NCI-H345 treated with DMSO at 0.1 percent for 48 hours (cell line): Measurements from ENCODE around the gene METTL25B.

Experiments
- DNase-seq: peaks from one replicate; lab custom pipeline; 2025; ENCODE audit not compliant: unreplicated experiment; lab: John Stamatoyannopoulos, UW

Gene METTL25B

DNA sequence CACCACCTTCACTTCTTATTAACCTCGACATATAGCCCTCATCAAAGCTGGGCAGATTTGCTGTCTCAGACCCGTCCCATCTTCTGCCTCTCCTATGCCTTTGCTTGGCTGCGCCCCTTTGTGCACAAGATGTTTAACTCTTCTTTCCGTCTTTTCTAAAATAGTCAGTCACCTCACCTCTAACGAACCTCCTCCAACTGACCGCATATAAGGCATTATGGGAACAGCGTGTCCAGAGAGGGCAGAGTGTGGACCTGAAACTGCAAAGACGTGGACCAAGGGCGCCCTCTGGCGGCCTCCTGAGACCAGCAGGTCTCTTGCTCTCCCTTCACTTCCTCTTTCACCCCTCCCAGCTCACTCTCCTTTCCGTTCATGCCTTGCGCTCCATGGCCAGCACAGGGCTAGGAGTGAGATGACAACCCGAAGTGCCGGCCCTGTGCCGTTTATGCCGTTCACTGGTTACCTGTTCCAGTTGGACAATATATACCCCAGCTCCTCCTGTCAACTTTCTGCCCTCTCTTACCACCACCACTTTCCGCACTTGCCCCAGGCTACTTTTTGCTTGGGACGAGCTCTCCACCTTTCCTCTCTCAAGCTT is 2.5 kb upstream of the METTL25B start:
- DNase-seq, result peak; percentile 77

DNA sequence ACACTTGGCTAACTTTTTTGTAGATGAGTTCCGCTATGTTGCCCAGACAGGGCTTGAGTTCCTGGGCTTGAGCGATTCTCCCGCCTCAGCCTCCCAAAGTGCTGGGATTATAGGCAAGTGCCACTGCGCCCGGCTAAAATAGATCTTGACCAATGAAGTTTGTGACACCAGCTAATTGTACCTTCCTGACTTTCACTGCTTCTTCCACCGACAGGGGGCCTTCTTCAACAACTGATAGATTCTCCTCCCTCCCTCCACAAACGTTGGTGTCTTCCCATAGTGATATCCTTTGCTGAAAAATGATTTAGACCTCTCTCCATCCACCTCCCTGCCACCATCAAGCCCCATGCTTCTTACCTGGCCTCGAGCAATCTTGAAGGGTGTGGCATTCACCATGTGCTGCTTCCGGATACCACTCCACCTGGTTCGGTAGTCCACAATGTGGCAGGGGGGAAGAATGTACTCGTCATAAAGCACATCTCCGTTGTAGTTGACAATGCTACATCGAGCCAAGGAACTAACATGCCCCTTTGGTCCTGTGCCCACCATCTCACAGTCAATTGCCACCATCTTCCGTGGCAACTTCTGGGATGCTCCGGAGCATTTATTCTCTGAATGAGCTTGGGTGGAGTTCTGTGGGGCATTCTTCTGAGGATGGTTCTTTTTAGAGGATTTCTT is 1.6 kb upstream of the METTL25B start:
- DNase-seq, result no peak

DNA sequence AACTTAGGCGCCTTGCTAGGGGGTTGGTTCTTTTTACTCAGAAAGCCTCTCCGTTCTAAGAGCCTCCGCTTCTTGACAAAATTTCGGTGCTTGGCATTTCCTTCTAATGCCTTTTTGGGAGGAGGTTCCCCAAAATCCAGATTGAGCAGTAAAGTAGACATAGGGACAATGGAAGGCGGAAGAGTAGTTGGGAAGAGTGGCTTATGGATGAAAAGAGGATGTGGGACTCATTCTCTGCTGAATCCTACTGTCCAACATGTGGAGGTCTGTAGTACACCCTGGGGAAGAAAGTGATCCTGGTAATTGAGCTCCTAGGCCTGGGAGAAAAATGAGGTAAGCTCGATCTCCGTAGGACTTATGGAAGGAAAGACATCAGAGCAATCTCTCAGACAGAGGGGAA is 777 bp upstream of the METTL25B start:
- DNase-seq, result no peak

DNA sequence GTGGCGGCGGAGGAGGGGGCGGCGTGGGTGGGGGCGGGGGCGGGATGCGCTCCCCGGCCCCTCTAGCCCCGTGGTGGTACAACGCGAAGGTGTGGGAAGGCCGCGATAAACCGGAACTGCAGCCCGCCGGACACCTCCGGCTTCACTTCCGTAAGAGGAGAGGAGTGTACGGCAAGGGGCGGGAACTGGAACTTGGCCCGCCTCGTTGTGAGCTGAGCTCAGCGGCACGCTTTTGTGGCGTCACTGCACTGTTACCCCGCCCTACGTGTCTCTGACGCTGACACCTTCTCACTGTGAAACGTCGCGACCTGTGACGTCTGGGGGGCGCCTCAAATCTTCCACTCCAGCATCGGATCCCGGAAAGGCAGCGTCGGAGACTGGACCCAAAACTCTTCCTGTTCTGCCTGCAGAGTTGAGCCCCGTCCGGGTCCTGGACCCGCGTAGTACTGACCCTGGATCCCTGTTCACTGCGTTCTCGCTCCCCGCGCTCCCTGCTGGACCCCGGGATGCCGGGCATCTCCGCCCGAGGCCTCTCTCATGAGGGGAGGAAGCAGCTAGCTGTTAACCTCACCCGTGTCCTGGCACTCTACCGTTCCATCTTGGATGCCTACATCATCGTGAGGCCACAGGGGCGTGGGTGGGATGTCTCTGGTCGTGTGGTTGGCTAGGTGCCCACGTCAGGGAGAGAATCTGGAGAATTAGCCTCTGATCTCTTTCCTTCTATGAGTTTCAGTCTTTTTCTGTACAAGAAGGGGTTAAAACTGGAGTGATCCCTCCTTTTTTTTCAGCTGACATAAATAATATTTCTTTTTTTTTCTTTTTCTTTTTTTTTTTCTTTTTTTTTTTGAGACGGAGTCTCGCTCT is 562 bp downstream of the METTL25B start, which contains the start of gene ISG20L2:
TSS of gene ISG20L2 (minus strand) at position 168 of the 864 bp plus-strand sequence. CDS start 1,114 bp downstream, outside the sequence.
- peak; percentile 80 for DNase-seq

DNA sequence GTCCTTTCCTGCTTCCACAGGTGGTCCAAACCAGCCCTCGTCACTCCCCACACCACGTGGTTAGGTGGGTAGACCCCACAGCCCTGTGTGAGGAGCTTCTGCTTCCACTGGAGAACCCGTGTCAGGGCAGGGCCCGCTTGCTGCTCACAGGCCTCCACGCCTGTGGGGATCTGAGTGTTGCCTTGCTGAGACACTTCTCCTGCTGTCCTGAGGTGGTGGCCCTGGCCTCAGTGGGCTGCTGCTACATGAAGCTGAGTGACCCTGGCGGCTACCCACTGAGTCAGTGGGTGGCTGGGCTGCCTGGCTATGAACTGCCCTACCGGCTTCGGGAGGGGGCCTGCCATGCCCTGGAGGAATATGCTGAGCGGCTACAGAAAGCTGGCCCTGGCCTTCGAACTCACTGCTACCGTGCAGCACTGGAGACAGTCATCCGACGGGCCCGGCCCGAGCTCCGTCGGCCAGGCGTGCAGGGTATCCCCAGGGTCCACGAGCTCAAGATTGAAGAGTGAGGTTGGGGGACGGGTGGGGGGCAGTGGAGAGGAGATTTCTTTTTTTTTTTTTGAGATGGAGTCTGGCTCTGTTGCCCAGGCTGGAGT is 5.8 kb downstream of the METTL25B start:
- no peak for DNase-seq

DNA sequence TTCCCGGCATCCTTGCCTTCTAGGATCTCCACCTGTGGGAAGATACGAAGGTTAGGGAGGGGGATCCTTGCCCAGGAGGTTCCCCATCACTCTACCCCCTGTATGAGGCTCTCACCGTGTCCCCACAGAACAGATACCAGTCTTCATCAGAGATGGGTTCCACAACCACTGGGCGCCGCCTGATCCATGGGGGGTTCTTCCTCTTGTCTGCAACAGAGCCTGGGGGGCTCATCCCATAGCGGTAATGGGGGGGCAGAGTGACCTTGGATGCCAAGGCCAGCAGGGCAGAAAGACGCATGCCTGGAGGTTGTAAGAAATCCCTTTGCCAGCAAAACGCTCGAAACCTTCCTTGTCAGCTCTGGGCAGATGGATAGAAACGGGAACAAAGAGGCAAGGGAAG is 10.1 kb downstream of the METTL25B start:
- no peak for DNase-seq

DNA sequence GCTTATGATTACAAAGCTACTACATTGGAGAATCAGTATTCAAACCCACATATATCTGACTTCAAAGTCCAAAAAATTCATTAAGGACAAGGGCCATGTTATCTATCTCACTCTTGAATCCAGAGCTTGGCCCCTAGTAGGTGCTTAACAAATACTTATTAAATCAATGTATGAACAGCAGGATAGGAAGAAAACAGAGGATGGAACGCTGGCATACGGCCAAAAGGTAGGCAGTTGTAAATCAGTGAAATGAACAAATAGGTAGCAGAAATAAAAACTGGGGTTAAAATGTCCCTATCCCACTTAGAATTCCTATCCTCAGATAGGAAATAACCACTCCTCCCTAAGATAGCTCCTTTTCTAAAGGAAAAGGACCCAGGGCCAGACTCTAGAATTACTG is 10.6 kb downstream of the METTL25B start:
- DNase-seq, result no peak

DNA sequence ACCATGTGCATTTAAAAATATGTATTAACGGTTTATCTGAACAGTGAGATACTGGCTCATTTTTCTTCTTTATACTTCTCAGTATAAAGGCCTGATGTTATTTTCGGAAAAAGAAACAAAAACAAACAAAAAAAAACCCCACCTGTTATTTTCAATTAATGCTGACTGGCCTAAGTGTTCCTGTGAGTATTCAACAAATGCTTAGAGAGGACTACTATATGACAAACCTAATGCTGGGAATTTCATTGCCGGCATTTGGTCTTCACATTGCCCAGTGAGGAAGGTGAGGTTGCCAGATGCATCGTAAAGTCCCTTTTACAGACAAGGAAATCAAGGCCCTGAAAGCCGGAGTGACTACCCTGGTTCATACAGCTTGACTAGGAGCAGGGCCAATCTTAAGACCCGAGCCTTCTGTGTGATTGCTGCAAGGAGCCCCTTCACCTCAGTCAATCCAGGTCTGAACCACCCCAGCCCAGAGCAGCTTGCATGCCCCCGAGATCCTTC is 12.0 kb downstream of the METTL25B start:
- no peak for DNase-seq

DNA sequence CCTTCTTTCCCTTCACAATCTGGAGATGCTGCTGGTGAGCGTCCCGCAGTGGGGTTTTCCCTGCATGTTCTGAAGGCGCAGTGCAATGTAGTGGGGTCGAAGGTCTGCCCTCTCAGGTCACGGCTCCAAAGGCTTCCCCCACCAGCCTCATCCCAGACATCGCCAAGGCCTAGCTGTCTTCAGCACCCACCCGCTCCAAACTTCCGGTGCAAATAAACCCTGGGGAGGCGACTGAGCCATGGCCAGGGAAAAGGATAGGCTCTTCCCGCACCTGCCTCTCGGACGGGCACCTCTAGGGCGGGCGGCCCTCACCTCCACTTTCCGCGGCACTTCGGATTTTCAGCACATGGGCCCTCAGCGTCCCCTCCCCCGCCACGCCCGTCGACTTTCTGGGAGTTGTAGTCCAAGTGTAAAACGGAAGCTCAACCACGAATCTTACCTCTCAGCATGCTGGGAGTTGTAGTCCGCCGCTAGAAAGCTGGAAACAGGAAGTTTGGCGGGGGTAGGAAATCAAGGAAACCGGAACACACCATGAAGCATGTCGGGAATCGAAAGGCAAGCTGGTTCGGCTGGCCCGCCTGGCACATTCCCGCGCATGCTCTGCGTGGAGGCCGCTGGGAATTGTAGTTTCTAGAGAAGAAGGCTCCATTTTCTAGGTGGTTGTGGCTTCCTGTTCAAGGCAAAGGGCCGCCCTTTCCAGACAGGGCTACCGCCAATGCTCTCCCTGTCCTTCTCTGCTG is 12.6 kb downstream of the METTL25B start, which contains the start of gene MRPL24:
TSS of gene MRPL24 (minus strand) at position 348 of the 740 bp plus-strand sequence. CDS start 2,384 bp downstream, outside the sequence.
- DNase-seq, result peak; percentile 99

DNA sequence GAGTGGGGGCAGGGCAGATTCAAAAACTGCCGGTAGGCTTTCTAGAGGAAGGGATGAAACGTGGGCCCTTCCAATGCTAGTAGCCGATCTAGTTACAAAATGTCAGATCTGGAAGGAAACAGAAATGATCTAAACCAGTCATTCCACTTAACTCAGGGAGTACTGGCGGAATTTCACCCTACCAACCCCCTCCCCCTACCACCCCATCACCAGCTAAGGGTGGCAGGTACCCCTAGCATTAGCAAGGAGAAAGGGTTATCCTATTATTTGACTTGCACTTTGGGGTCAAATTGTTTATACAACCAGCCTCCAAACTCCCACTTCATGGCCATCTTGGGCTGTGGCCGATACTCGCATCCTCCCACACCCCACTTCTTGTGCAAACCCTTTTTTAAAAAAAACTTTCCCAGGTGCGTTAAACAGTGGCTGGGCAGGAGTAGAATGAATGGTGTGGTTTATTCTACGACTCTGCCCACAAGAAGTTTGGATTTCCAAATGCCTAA is 13.3 kb downstream of the METTL25B start:
- no peak for DNase-seq

DNA sequence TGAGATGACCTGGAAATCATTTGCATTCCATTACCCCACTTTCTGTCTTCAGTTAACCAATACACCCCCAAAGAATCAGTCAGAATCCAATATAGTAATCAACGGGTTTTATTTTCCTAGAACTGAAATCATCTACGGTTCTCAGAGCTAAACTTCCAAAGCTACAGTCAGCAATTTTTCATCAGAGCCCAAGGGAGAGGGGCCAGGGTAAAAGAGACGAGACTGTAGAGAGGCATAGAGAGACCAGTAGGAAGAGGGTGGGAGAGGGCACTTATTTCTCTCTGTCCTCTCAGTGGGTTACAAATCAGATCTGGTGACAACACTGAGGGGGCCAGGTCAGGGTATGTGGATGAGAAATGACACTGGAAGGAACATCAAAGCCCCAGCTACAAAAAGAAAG is 13.7 kb downstream of the METTL25B start:
- no peak for DNase-seq

DNA sequence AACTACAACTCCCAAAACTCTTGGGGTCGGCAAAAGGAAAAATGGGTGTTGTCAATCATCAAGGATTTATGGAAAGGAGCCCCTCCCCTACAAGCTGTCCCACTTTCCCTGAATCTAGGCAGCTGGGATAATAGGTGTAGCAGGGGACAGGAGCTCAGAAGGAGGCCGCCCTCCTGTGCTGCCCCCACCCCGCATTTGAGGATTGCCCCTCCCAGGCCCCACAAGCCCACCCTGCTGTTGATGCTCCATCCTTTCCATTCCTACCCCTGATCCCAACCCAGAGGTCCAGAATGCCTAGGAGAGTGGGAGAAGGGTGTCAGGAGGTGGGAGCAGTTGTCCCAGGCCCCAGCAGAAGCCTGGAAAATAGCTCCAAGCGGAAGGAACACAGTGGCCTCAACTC is 14.5 kb downstream of the METTL25B start:
- no peak for DNase-seq

DNA sequence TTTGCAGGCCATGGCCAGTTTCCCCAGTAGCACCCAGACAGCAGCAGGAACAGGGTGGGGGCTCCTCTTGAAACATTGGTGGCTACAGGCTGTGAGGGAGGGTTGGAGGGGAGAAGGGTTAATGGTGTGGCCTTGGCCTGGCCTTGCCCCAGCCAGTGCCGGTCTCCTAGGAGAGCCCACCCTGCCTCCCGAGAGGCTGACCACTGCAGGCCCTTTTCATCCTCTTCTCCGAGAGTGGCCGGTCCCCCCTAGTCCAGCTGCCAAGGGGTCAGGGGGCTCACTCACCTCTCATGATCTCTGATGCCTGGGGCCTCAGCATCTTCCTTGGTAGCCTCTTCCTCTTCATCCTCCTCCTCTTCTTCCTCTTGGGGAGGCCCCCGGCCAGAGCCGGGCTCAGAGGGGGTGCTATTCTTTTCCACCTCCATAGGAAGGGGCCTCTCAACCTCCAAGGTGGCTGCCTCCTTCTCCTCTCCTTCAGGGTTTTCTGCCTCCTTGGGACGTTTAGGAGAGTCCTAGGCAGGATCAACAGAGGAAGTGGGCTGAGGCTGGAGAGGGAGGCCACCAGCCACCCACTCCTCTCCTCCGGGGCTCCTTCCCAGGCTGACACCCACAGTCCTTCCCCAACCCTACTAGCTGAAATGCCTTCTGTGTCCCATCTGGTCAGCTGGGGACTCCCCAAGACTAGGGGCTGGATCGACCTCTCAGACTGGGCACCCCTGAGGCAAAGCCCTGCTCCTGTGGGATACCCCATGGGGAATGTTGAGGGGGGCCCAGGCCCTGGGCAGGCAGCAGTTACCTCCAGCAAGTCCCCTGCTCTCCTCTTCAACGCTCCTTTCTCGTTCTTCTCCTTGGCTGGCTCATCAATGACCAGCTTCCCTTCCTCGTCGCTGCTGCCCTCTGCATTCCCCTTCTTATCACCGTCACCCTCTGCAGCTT is 15.4 kb downstream of the METTL25B start:
- DNase-seq, result no peak

DNA sequence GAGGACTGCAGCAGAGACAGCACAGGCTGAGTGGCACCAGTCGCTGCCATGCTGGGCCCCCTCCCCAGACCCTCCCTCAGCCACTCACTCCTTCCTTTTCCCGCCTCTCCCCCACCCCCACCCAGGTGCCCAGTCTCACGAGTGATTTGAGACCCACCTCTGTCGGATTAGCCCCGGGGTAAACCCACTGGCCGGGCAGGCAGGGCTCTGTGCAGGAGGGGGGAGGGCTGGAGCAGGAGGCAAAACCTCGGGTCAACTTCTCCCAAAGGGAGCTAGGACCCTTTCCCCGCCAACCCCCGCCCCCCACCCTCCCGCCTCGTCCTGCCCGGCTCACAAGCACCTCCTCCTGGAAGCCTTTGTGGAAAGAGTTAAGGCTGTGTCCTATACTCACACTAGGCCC is 16.1 kb downstream of the METTL25B start:
- DNase-seq, result no peak

DNA sequence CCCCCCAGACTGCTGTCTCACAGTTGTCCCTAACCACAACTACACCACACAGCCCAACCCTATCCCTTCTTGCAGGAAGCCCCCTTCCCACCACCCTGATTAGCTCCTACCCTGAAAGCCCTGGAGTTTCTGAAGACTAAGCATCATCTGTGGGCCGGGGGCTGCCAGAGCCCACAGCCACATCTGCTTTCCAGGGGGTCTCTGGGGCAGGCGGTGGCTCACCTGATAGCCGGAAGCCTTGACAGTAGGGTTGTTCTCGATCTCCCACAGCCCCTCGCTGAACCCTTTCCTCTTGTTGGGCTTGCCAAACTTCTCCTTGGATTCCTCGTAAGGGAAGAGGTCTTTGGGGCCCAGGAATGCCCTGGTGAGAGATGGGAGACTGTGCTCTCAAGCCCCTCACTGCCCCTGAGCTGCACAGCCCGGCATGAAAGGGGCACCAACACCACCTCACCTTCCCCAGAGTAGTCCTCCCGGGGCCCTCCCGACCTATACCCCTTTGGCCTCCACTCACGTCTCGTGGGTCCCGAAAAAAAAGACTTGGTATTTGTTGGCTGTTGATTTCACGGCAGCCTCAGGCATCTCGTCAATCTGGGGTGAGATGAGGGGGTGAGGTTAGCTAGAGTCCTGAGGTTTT is 16.6 kb downstream of the METTL25B start:
- DNase-seq, result no peak

DNA sequence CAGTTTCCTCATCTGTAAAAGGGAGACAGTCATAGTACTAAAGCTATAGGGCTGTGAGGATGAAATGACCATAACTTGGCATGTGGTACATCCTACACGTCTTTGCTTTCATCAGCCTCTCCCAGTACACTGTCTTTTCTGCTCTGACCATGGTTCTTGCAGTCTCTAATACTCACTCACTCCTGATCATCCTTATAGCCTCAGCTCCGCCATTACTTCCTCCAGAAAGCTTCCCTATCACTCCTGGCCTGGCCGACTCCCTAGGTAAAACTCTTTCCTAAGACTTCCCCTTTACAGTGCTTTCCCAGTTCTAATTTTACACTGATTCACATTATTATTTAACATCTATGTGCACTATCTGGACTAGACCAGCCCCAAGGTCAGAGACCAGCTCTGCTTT is 17.6 kb downstream of the METTL25B start:
- no peak for DNase-seq

DNA sequence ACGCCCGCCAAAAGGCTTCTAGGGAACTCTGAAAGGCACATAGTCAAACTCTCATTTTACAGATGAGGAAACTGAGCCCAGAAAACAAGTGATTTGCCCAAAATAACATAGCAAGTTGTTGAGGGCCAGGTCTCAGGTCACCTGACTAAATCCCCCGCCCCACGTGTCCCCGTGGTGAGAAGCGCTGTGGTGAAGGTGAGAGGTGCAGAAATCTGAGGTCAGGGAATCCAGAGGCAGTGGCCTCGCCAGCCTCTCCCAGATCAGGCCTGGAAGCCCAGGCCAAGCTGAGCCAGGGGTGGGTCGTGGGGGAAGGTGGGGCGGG is 18.1 kb downstream of the METTL25B start:
- DNase-seq, result no peak

DNA sequence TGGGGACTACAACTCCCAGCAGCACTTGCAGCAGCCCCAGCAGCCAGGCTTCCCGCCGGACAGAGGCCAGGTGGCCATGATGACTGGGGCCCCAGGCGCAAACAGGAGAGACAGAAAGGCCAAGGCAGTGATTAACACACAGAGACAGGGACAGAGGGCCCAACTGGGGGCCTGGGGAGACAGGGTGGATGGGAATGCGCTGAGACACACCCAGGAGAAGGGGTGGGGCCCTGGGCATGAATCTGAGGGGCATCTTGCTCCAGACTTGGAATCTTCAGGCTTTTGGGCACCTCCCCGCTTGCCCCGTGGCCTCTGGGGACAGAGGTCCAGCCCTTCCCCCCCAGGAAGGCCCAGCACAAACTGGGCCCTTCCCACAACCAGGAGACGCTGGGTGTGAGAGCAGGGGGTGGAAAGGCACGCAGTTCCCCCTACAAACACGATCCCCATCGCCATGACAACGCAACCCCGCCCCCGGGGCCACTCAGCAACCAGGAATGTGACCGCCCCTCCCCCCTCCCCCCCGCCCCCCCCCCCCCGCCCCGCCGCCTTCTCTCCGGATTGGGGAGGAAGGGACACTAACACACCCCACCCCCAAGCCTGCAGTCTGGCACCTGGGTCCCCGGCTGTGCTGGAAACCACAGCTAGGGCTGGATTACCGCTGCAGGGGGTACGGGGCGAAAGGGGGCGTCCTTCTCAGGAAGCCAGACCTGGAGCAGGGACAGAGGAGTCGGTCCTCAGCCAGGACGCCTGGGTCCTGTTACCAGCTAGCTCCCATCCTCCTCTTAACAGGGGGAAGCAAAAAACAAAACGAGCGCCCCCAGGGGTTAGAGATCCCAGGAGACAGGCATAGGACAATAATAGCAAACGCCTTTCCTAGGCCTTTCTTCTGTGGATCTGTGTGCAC is 18.7 kb downstream of the METTL25B start:
- DNase-seq, result peak; percentile 34
